Cardiac ventricle fibroblast (primary cell): ENCODE results near the gene PLEKHF1. TPM values are rescaled to one million over a fixed set of nuclear protein-coding genes. Genes with fewer than 3 reads are reported as not detected.

ENCODE experiments used
- total RNA-seq: library from RNA; depleted of rRNA; stranded (reverse); fragments of >200 nt; gene quantifications from 2 replicates; pipeline ENCODE4 v1.2.3, GENCODE V29; 2015

PLEKHF1 gene, protein sequence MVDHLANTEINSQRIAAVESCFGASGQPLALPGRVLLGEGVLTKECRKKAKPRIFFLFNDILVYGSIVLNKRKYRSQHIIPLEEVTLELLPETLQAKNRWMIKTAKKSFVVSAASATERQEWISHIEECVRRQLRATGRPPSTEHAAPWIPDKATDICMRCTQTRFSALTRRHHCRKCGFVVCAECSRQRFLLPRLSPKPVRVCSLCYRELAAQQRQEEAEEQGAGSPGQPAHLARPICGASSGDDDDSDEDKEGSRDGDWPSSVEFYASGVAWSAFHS
- 31.3 and 31.7 TPM in 2 replicates for total RNA-seq

DNA sequence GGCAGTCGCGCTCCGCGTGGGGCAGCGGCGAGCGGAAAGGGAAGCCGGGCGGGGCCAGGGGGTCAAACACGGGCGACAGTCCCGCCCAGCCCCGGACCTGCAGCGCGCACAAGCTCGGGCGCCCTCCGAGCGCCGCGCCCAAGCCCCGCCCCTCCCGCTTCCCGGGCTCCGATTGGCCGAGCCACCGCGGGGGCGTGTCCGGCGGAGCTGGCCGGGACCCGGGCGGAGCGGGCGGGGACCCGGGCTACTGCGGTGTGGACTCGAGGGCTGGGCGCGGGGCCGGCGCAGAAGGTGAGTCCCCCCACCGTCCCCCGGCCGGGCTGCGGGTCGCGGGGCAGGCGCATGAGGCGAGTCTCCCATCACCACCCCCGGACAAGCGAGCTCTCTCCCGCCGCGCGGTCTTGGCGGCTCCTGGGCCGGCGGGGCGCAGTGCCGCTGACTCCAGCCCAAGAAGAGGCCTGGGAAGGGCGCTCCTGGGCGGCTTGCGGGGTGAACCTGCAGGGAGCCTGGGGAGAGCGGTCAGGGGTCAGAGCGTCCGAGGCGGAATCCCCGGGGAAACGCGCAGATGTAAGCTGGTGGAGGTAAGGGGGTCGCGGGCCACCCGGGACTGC is at the start of gene PLEKHF1:
Gene PLEKHF1, plus strand, starts transcription at position 247 of the 611 bp plus-strand sequence. CDS start 8,379 bp downstream, outside the sequence.

GRCh38 chr19:29714953-29715700 is 49.9 kb downstream of the PLEKHF1 start, which contains the start of gene C19orf12:
Gene C19orf12, minus strand, starts transcription at chr19:29715261. Its CDS starts 6,848 bp downstream, at chr19:29708413.

Other genes starting within 250 kb of the PLEKHF1 start
- not detected in 2 replicates for gene VSTM2B, start 139.5 kb upstream of the PLEKHF1 start, total RNA-seq
- 26.0 and 36.2 TPM in 2 replicates for gene POP4, start 59.2 kb upstream of the PLEKHF1 start, total RNA-seq
- gene C19orf12, start 49.8 kb downstream of the PLEKHF1 start, total RNA-seq, result 19.2 and 20.3 TPM in 2 replicates
- gene CCNE1, start 146.5 kb downstream of the PLEKHF1 start, total RNA-seq, result 1.8 and 3.5 TPM in 2 replicates